PC-3 (cell line): ENCODE data around the gene ADD1. TPM values are rescaled to one million over a fixed set of nuclear protein-coding genes. Genes with fewer than 3 reads are reported as not detected.

Experiments used
- ATAC-seq: fragments of 200-7000 bp; cut with Tn5 transposase; 2 replicates; pipeline ENCODE4 v1.9.1; 2020; ENCODE audit warnings: mild to moderate bottlenecking, moderate library complexity
- BruUV-seq: library from RNA; stranded (reverse); fragments of 400-500 nt; replicated peaks from 2 replicates; lab custom pipeline; 2021; lab: Mats Ljungman, UMichigan
- CTCF ChIA-PET: fragments of 300-600 bp; sonication (Branson Sonifier 250); formaldehyde crosslinking; loops from one replicate; lab custom pipeline; 2022; ENCODE audit warnings: antibody characterized with exemption; lab: Charles Lee
- POLR2A ChIA-PET: fragments of 300-600 bp; sonication (Branson Sonifier 250); formaldehyde crosslinking; loops from one replicate; lab custom pipeline; 2022; ENCODE audit warnings: antibody characterized with exemption; ENCODE audit not compliant: unreplicated experiment; lab: Charles Lee
- DNase-seq: peaks from one replicate; pipeline ENCODE4 v3.0.0-alpha.2; 2015
- H2AFZ ChIP-seq: fragments of 300-600 bp; sonication (generic); 2 replicates; pipeline ENCODE4 v1.6.0; 2016; ENCODE audit warnings: antibody characterized with exemption, low read length
- H3F3A ChIP-seq: fragments of 300-600 bp; sonication (generic); one replicate; pipeline ENCODE4 v1.6.0; 2017; ENCODE audit warnings: antibody characterized with exemption, low read length, control low read depth, mild to moderate bottlenecking; ENCODE audit not compliant: unreplicated experiment
- H3K27ac ChIP-seq: fragments of 300-600 bp; sonication (generic); 2 replicates; pipeline ENCODE4 v1.5.1; 2016; ENCODE audit warnings: mild to moderate bottlenecking, low read length
- H3K27me3 ChIP-seq: fragments of 300-600 bp; sonication (generic); 2 replicates; pipeline ENCODE4 v1.6.1; 2016; ENCODE audit warnings: low read length, mixed read lengths
- H3K36me3 ChIP-seq: fragments of 300-600 bp; sonication (generic); 2 replicates; pipeline ENCODE4 v1.6.1; 2016; ENCODE audit warnings: low read depth, mixed run types, low read length, mixed read lengths
- H3K4me1 ChIP-seq: fragments of 300-600 bp; sonication (generic); 2 replicates; pipeline ENCODE4 v1.5.1; 2016; ENCODE audit warnings: low read length; ENCODE audit not compliant: insufficient read depth
- H3K4me2 ChIP-seq: fragments of 300-600 bp; sonication (generic); 2 replicates; pipeline ENCODE4 v1.6.0; 2016; ENCODE audit warnings: low read length
- H3K4me3 ChIP-seq: fragments of 300-600 bp; sonication (generic); 2 replicates; pipeline ENCODE4 v1.5.1; 2016; ENCODE audit warnings: mild to moderate bottlenecking, low read length, mixed read lengths
- H3K79me2 ChIP-seq: fragments of 300-600 bp; sonication (generic); 2 replicates; pipeline ENCODE4 v1.6.1; 2017; ENCODE audit warnings: low read length, mixed read lengths
- H3K9ac ChIP-seq: fragments of 300-600 bp; sonication (generic); 2 replicates; pipeline ENCODE4 v1.6.0; 2016; ENCODE audit warnings: mild to moderate bottlenecking, low read length
- H3K9me2 ChIP-seq: fragments of 300-600 bp; sonication (generic); replicated peaks from 2 replicates; pipeline ENCODE4 v1.6.1; 2016; ENCODE audit warnings: mixed run types, low read length, mixed read lengths
- H3K9me3 ChIP-seq: fragments of 300-600 bp; sonication (generic); 2 replicates; pipeline ENCODE4 v1.6.1; 2016; ENCODE audit warnings: low read length, mixed read lengths
- H4K20me1 ChIP-seq: fragments of 300-600 bp; sonication (generic); 2 replicates; pipeline ENCODE4 v1.6.1; 2016; ENCODE audit warnings: low read length, mixed read lengths
- EZH2 ChIP-seq: fragments of 300-600 bp; sonication (generic); IDR thresholded peaks from one replicate; pipeline ENCODE4 v1.6.1; 2017; ENCODE audit warnings: antibody characterized with exemption, mild to moderate bottlenecking, low read length; ENCODE audit not compliant: unreplicated experiment
- EZH2phosphoT487 ChIP-seq: fragments of 300-600 bp; sonication (generic); IDR thresholded peaks from 2 replicates; pipeline ENCODE4 v1.6.1; 2018; ENCODE audit warnings: mild to moderate bottlenecking, antibody characterized with exemption, low read length, borderline replicate concordance
- intact Hi-C: fragments of 100-400 bp; cut with micrococcal nuclease; formaldehyde crosslinking; loops from 2 replicates; pipeline ENCODE4 v1.9.0; 2023
- total RNA-seq: library from RNA; depleted of rRNA; stranded (reverse); fragments of >200 nt; gene quantifications from 2 replicates; pipeline ENCODE4 v1.2.3, GENCODE V29; 2014
- TF ChIP-seq, protein P1 (sequence below): fragments of 300-600 bp; sonication (generic); conservative IDR thresholded peaks from 2 replicates; pipeline ENCODE4 v1.5.1; 2017; ENCODE audit warnings: antibody characterized with exemption, low read depth, mild to moderate bottlenecking, low read length

The ADD1 gene
- total RNA-seq, 1 experiment from 2014 or later, result 118 TPM

DNA sequence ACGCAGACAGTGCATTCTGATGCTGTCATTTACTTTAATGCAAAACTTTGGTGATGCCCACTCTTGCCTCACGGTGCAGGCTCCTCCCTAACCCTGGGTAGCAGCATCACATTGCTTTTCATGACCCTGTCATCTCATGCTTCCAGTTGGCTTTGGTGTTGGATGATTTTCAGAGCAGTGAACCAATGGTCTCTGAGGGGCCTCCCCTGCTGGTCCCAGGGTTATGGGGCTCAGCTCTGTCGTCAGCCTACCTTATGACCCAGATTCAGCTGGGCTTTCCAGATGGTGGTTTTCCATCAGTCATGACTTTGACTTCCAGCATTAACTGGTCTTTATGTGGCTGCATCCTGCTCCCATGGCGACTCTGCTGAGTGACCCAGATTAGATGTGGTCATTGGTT, 63.6 kb downstream of the ADD1 start:
- no peaks in the 10 kb centered on the region for H3F3A ChIP-seq
- H2AFZ ChIP-seq, result no peak overlapping the region
- H3K27ac ChIP-seq, result no peak overlapping the region
- H3K36me3 ChIP-seq, result peaks cover 13% of the 10 kb centered on the region
- H3K9ac ChIP-seq, result no peak overlapping the region
- no TSS peak for BruUV-seq
- peaks cover 13% of the 10 kb centered on the region for H3K4me1 ChIP-seq
- H3K4me3 ChIP-seq, result no peak overlapping the region
- TF ChIP-seq, protein P1, sequence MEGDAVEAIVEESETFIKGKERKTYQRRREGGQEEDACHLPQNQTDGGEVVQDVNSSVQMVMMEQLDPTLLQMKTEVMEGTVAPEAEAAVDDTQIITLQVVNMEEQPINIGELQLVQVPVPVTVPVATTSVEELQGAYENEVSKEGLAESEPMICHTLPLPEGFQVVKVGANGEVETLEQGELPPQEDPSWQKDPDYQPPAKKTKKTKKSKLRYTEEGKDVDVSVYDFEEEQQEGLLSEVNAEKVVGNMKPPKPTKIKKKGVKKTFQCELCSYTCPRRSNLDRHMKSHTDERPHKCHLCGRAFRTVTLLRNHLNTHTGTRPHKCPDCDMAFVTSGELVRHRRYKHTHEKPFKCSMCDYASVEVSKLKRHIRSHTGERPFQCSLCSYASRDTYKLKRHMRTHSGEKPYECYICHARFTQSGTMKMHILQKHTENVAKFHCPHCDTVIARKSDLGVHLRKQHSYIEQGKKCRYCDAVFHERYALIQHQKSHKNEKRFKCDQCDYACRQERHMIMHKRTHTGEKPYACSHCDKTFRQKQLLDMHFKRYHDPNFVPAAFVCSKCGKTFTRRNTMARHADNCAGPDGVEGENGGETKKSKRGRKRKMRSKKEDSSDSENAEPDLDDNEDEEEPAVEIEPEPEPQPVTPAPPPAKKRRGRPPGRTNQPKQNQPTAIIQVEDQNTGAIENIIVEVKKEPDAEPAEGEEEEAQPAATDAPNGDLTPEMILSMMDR, result no peak
- no peak for TF ChIP-seq EZH2phosphoT487
- no peak for TF ChIP-seq EZH2
- H3K4me2 ChIP-seq, result 0 out of 2 replicates have a peak overlapping the region, but pooled peaks have one; percentile 29
- intact Hi-C loops, result loop anchor here (10.0 kb wide), 1 partner anchor 62 kb away; the partner anchor contains the start of gene ADD1
- DNase-seq, result no peak
- POLR2A ChIA-PET, result no interaction called here
- H3K27me3 ChIP-seq, result no peaks in the 10 kb centered on the region
- ATAC-seq, result no peak
- CTCF ChIA-PET, result no interaction called here
- no peaks in the 10 kb centered on the region for H3K9me2 ChIP-seq
- H4K20me1 ChIP-seq, result no peaks in the 10 kb centered on the region
- H3K79me2 ChIP-seq, result no peaks in the 10 kb centered on the region
- H3K9me3 ChIP-seq, result no peaks in the 10 kb centered on the region

GRCh38 chr4:2907706-2908293, 64.2 kb downstream of the ADD1 start:
- H3K79me2 ChIP-seq, result no peaks in the 10 kb centered on the region
- no peaks in the 10 kb centered on the region for H3F3A ChIP-seq
- ChIA-PET POLR2A (no interaction called here), CTCF (no interaction called here)
- intact Hi-C loops, result loop anchor here (10.0 kb wide), 1 partner anchor 63 kb away; the partner anchor contains the start of gene ADD1
- TF ChIP-seq, protein P1, result no peak
- TF ChIP-seq EZH2phosphoT487 (no peak), EZH2 (no peak)
- H3K27ac ChIP-seq, result no peak overlapping the region
- ATAC-seq (peak; percentile 56; the same call in 1 of the 2 replicates), DNase-seq (peak; percentile 68)
- no peak overlapping the region for H3K4me3 ChIP-seq
- BruUV-seq, result no TSS peak
- H3K36me3 ChIP-seq, result peaks cover 13% of the 10 kb centered on the region
- no peaks in the 10 kb centered on the region for H3K9me2 ChIP-seq
- peak overlapping the region; percentile 29; the same call in 1 of the 2 replicates for H3K4me2 ChIP-seq
- H2AFZ ChIP-seq, result no peak overlapping the region
- H3K4me1 ChIP-seq, result peaks cover 13% of the 10 kb centered on the region
- no peaks in the 10 kb centered on the region for H3K27me3 ChIP-seq
- H3K9me3 ChIP-seq, result no peaks in the 10 kb centered on the region
- no peak overlapping the region for H3K9ac ChIP-seq
- H4K20me1 ChIP-seq, result no peaks in the 10 kb centered on the region

GRCh38 chr4:2908686-2909085, 65.0 kb downstream of the ADD1 start:
- no peaks in the 10 kb centered on the region for H3K27me3 ChIP-seq
- no peak overlapping the region for H3K9ac ChIP-seq
- no TSS peak for BruUV-seq
- H3K36me3 ChIP-seq, result peaks cover 13% of the 10 kb centered on the region
- H3F3A ChIP-seq, result no peaks in the 10 kb centered on the region
- intact Hi-C loops, result loop anchor here (10.0 kb wide), 1 partner anchor 64 kb away; the partner anchor contains the start of gene ADD1
- ATAC-seq (no peak), DNase-seq (no peak)
- H3K27ac ChIP-seq, result no peak overlapping the region
- H3K9me3 ChIP-seq, result no peaks in the 10 kb centered on the region
- H2AFZ ChIP-seq, result no peak overlapping the region
- peaks cover 13% of the 10 kb centered on the region for H3K4me1 ChIP-seq
- ChIA-PET POLR2A (no interaction called here), CTCF (no interaction called here)
- no peaks in the 10 kb centered on the region for H3K79me2 ChIP-seq
- H3K4me2 ChIP-seq, result no peak overlapping the region
- H3K4me3 ChIP-seq, result no peak overlapping the region
- TF ChIP-seq EZH2, result no peak
- TF ChIP-seq, protein P1, result no peak
- TF ChIP-seq EZH2phosphoT487, result no peak
- H3K9me2 ChIP-seq, result no peaks in the 10 kb centered on the region
- no peaks in the 10 kb centered on the region for H4K20me1 ChIP-seq
